ENCODE measurements around the gene BNIPL.
A peak's percentile ranks its signal among the peaks of the same experiment; 100 is the strongest.

Gene BNIPL

DNA sequence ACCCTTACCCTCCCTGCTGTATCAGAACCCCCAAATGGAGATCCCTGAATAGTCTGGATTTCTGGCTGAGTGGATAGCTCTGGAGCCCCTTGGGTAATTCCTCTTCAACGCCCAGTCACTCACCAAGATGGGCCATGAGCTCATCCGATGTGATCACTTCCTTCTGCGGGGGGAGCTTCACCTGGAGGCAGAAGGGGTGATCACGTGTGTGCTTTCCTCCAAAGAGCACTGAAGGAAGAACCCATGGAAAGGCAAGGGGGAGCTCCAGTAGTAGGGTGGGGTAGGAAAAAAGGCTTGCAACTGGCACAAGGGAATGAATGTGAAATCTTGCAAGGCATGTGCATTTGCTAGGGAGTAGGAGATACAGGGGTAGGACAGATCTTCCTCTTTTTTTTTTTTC lies 34.8 kb upstream of the BNIPL start:
- Histone ChIP-seq H3K4me1 (ENCODE audit: insufficient read depth, low read length) (peaks cover 8% of the 10 kb centered on the region), H3K9ac (ENCODE audit: low read depth, low read length) (no peak overlapping the region)

DNA sequence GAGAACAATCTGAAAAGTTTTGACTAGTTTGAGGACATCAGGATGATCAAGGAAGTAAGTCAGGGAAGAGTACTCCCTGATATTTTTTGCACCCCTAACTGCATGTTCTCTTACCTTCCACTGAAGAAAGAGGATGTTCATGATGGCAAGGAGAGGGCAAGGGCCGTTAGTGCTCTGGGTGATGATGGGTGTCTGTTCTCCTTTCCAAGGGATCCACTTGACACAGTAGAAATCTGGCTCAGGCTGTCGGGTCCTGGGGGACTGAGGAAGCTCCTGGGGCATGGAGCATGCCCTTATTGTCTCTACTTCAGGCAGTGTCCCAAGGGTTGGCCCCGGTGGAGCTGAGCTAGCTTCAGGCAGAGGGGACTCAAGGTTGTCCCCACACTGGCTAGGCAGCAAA lies 34.3 kb upstream of the BNIPL start:
- Histone ChIP-seq H3K27me3 (ENCODE audit: insufficient read depth, low read length) (no peaks in the 10 kb centered on the region), H3K4me1 (ENCODE audit: insufficient read depth, low read length) (peaks cover 8% of the 10 kb centered on the region), H3K27ac (ENCODE audit: low read length) (no peak overlapping the region), H3K4me3 (ENCODE audit: low read length) (no peak overlapping the region), H3K9me3 (ENCODE audit: insufficient read depth, low read depth, low read length) (no peaks in the 10 kb centered on the region), H3K36me3 (ENCODE audit: insufficient read depth, low read depth, low read length) (no peaks in the 10 kb centered on the region), H3K9ac (ENCODE audit: low read depth, low read length) (no peak overlapping the region)

More for the DNA sequence above, 34.8 kb upstream of the BNIPL start:
- Histone ChIP-seq H3K27ac (ENCODE audit: low read length) (no peak overlapping the region), H3K36me3 (ENCODE audit: insufficient read depth, low read depth, low read length) (no peaks in the 10 kb centered on the region), H3K9me3 (ENCODE audit: insufficient read depth, low read depth, low read length) (no peaks in the 10 kb centered on the region), H3K4me3 (ENCODE audit: low read length) (no peak overlapping the region), H3K27me3 (ENCODE audit: insufficient read depth, low read length) (no peaks in the 10 kb centered on the region)

DNA sequence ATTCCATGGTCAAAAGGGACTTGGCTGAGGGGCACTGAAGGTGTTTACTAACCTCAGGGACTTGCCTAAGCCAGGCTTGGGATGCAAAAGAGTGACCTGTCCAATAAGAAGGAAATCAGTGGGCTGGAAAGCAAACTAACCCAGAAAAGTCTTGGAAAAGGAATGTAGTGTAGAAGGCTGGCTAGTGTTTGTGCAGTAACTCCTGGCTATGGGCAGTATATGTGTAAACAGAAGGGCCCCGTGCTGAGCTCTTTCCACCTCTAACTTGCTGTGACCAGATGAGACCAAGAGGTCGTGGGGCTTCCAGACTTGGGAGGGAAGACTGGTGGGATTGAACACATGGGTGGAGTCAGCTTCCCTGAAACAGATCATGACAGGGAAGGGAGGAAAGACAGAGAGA lies 33.8 kb upstream of the BNIPL start:
- Histone ChIP-seq H3K9ac (ENCODE audit: low read depth, low read length) (no peak overlapping the region), H3K9me3 (ENCODE audit: insufficient read depth, low read depth, low read length) (no peaks in the 10 kb centered on the region), H3K4me1 (ENCODE audit: insufficient read depth, low read length) (peaks cover 10% of the 10 kb centered on the region), H3K36me3 (ENCODE audit: insufficient read depth, low read depth, low read length) (no peaks in the 10 kb centered on the region), H3K4me3 (ENCODE audit: low read length) (no peak overlapping the region), H3K27me3 (ENCODE audit: insufficient read depth, low read length) (no peaks in the 10 kb centered on the region), H3K27ac (ENCODE audit: low read length) (no peak overlapping the region)

DNA sequence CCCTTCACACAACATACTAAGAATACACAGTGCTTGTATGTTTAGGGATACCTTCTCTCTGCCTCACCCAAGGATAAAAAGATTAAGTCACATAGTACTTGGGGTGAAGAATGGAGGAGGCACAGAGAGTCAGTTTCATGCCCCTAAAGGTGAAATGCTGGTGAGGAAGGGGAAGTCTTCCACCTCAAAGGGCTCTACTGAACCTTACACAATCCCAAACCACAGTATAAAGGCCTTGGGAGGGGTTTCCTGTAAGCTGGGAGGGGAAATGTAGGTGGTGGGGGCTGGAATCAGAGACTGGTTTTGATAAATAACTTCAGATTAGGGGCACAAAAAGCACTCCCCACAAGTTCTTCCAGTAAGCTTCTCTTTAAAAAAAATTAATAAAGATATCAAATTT lies 33.2 kb upstream of the BNIPL start:
- Histone ChIP-seq H3K9ac (ENCODE audit: low read depth, low read length) (no peak overlapping the region), H3K9me3 (ENCODE audit: insufficient read depth, low read depth, low read length) (no peaks in the 10 kb centered on the region), H3K36me3 (ENCODE audit: insufficient read depth, low read depth, low read length) (no peaks in the 10 kb centered on the region), H3K4me3 (ENCODE audit: low read length) (no peak overlapping the region), H3K27ac (ENCODE audit: low read length) (no peak overlapping the region), H3K27me3 (ENCODE audit: insufficient read depth, low read length) (no peaks in the 10 kb centered on the region), H3K4me1 (ENCODE audit: insufficient read depth, low read length) (peaks cover 15% of the 10 kb centered on the region)

DNA sequence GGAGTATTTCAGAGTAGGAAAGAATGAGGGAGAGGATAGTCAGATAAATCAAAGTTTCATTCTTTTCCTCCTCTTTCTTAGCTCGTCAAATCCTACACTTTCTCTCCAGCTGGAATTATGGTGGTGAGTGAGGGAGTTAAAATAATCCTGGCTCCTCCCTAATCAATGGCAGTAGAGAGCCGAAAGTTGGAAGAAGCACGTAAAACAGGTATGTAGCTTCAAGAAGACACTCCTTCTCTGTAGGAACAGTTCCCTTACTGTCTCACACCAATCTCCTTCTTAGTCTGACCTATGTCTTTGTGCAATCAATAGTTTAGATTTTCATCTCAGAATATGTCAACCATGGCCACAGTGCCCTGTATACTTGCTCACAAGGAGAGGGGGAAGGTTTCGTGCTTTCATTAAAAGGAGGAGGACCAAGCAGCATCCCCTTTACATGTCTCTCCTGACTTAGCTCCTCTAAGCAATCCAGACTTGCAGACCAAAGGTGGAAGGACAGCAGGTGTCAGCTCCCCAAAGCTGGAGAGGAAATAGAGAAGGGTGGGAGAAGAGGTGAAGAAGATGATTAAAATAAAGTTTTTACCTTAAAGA lies 30.6 kb upstream of the BNIPL start:
- Histone ChIP-seq H3K9ac (ENCODE audit: low read depth, low read length) (peak overlapping the region; percentile 65; the same call in 1 of the 2 replicates), H3K4me3 (ENCODE audit: low read length) (peak overlapping the region; percentile 61), H3K4me1 (ENCODE audit: insufficient read depth, low read length) (peaks cover 20% of the 10 kb centered on the region), H3K36me3 (ENCODE audit: insufficient read depth, low read depth, low read length) (no peaks in the 10 kb centered on the region), H3K27ac (ENCODE audit: low read length) (no peak overlapping the region), H3K27me3 (ENCODE audit: insufficient read depth, low read length) (no peaks in the 10 kb centered on the region), H3K9me3 (ENCODE audit: insufficient read depth, low read depth, low read length) (no peaks in the 10 kb centered on the region)

DNA sequence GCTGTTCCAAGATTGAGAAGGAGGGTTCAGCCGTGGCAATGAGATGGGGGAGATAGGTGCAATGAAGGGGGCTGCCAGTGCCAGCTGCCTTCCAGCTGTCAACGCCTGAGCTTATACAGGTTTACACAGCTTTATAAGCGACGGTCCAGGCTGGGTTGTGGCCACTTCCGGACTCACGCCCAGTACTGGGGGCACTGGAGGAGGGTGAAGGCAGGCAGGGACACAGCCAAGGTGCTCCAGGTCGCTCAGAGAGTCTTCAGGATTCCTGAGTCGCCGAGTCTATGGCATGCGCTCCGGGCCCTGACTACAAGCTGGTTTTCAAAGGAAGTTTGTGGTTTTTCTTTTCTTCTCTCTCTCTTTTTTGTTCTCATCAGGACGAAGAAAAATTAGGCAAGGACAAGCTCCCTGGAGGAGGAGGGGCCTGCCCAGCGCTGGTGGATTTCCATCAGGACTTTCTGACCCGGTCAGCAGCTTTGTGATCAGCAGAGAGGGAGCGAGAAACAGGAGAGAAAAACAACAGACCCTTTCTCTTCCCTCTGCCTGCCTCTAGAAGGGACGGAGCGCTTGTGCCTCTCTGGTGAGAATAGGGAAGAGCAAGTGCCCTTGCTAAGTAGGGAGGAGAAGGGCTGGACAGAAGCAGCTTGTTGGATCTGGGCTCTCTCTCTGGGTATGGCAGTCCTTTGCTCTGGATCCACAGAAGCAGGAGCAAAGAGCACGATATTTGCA lies 29.9 kb upstream of the BNIPL start, which contains the start of gene MINDY1:
TSS of gene MINDY1 (minus strand) at position 576 of the 726 bp plus-strand sequence. CDS start 4,285 bp downstream, outside the sequence.
- Histone ChIP-seq H3K36me3 (ENCODE audit: insufficient read depth, low read depth, low read length) (no peaks in the 10 kb centered on the region), H3K4me1 (ENCODE audit: insufficient read depth, low read length) (peaks cover 20% of the 10 kb centered on the region), H3K27me3 (ENCODE audit: insufficient read depth, low read length) (no peaks in the 10 kb centered on the region), H3K9ac (ENCODE audit: low read depth, low read length) (peak within 1 kb of the TSS; percentile 65; the same call in 1 of the 2 replicates), H3K27ac (ENCODE audit: low read length) (peak within 1 kb of the TSS; percentile 9), H3K9me3 (ENCODE audit: insufficient read depth, low read depth, low read length) (no peaks in the 10 kb centered on the region), H3K4me3 (ENCODE audit: low read length) (peak within 1 kb of the TSS; percentile 92)

DNA sequence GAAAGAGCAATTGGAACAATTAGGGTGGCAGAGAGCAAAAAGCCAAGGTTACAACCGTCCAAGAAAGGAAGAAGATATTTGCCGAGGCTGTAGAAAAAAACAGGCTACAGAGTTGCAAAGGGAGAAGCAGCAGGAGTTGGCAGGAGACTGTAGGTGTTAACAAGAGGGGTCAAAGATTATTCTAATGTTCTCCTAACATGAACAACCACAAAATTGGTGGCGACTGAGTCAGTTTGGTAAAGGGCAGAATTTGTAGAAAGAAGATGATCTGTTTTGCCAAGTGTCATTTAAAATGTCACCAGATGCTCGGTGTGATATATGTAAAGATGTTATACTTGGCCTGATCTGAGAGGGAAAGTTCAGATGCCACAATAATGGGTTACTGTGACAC lies 28.5 kb upstream of the BNIPL start:
- Histone ChIP-seq H3K4me1 (ENCODE audit: insufficient read depth, low read length) (peaks cover 20% of the 10 kb centered on the region), H3K36me3 (ENCODE audit: insufficient read depth, low read depth, low read length) (no peaks in the 10 kb centered on the region), H3K27ac (ENCODE audit: low read length) (no peak overlapping the region), H3K27me3 (ENCODE audit: insufficient read depth, low read length) (no peaks in the 10 kb centered on the region), H3K4me3 (ENCODE audit: low read length) (peak overlapping the region; percentile 92), H3K9me3 (ENCODE audit: insufficient read depth, low read depth, low read length) (no peaks in the 10 kb centered on the region), H3K9ac (ENCODE audit: low read depth, low read length) (peak overlapping the region; percentile 35; the same call in 1 of the 2 replicates)

DNA sequence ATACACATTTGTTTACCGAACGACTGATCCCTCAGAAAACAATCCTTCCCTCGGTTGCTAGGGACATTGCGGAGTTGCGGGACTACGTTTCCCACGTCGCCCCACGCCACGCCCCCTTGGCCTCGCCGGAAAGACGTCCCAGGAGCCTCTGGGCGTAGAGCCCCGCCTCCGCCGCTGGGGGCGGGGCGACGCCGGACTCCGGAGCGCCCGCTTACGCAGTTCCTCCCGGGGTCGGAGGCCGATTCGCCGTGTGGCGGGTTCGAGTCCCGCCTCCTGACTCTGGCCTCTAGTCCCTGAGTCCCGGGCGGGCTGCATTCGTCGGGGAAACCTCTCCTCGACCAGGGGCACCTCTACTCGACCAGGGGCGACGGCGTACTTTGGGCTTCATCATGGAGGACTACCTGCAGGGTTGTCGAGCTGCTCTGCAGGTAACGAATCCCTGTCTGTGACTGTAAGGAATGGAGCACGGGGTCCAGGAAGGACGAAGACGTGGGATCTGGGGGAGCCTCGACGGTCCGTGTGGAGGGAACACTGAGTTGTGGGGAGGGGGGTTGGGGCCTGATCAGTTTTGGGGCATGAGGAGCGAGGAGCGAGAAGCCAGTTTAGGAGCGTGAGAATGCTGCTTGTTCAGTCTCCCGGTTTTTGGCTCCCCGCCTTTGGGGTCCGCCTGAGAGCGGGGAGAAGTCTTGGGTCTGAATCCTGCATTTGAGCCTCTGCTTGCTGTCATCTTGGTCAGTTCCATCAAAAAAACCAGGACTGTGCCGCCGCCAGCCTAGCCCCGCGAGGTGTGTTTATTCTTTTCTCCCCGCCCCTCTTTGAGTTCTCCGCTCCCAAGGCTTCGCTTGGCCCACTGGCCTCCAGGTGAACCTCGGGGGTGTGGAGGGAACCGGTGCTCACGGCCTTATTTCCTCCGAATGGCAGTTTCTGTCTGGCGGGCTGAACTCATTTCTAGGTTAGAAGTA lies 27.9 kb upstream of the BNIPL start, which contains the start of gene PRUNE1:
TSS of gene PRUNE1 (plus strand) at position 206 of the 962 bp plus-strand sequence. CDS start at position 390, 184 bp downstream.
- Histone ChIP-seq H3K36me3 (ENCODE audit: insufficient read depth, low read depth, low read length) (0 out of 2 replicates have a peak, but pooled peaks cover 4% of the 10 kb centered on the region), H3K27me3 (ENCODE audit: insufficient read depth, low read length) (no peaks in the 10 kb centered on the region), H3K27ac (ENCODE audit: low read length) (no peak within 1 kb of the TSS), H3K9me3 (ENCODE audit: insufficient read depth, low read depth, low read length) (no peaks in the 10 kb centered on the region), H3K4me3 (ENCODE audit: low read length) (peak within 1 kb of the TSS; percentile 92), H3K4me1 (ENCODE audit: insufficient read depth, low read length) (peaks cover 20% of the 10 kb centered on the region), H3K9ac (ENCODE audit: low read depth, low read length) (peak within 1 kb of the TSS; percentile 88)

DNA sequence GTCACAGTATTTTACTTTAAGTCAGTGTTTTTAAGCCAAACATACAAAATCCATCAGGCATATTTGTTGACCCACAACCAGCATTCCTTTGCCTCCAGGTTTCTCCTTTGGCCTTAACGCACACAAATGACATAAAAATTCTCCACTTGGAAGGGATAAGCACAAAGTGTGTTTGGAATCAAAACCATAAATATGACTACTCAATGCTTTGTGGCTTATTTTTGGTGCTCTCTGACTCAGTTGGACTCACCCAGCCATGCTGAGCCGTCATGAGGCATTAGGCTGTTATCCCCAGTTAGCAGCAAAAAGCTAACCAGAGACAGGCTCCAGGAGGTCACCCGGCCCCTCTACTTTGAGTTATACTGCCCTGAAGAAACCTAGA lies 27.2 kb upstream of the BNIPL start:
- H3K27me3 ChIP-seq (ENCODE audit: insufficient read depth, low read length), result no peaks in the 10 kb centered on the region
- H3K36me3 ChIP-seq (ENCODE audit: insufficient read depth, low read depth, low read length), result 0 out of 2 replicates have a peak, but pooled peaks cover 4% of the 10 kb centered on the region
- H3K9ac ChIP-seq (ENCODE audit: low read depth, low read length), result peak overlapping the region; percentile 88
- H3K27ac ChIP-seq (ENCODE audit: low read length), result no peak overlapping the region
- peak overlapping the region; percentile 92 for H3K4me3 ChIP-seq (ENCODE audit: low read length)
- H3K9me3 ChIP-seq (ENCODE audit: insufficient read depth, low read depth, low read length), result no peaks in the 10 kb centered on the region
- peaks cover 20% of the 10 kb centered on the region for H3K4me1 ChIP-seq (ENCODE audit: insufficient read depth, low read length)

DNA sequence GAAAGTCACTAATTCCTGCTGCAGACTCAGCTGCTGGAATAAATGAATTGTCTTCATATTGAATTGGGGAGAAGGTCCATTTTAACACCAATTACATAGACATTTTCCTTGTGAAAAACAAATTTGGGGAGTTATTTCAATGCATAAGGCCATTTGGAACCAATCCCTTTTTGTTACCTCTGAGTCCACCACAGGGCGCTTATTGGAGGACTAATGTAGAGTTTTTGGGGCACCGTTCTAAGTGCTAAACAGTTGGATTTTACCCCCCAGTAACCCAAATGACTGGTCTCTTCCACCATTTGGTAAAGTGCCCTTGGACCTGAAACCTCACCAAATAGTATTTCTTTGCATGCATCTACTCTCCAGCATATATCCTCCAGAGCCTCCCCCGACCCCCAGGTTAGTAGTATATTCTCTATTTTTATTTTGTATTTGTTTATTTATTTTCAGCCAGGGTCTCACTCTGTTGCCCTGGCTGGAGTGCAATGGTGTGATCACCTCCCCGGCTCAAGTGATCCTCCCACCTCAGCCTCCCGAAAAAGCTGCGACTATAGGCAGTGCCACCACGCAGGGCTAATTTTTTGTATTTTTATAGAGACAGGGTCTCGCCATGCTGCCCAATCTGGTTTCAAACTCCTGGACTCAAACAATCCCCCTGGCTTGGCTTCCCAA lies 26.6 kb upstream of the BNIPL start:
- H3K36me3 ChIP-seq (ENCODE audit: insufficient read depth, low read depth, low read length), result 0 out of 2 replicates have a peak, but pooled peaks cover 4% of the 10 kb centered on the region
- H3K27ac ChIP-seq (ENCODE audit: low read length), result no peak overlapping the region
- H3K27me3 ChIP-seq (ENCODE audit: insufficient read depth, low read length), result no peaks in the 10 kb centered on the region
- H3K9me3 ChIP-seq (ENCODE audit: insufficient read depth, low read depth, low read length), result no peaks in the 10 kb centered on the region
- peaks cover 20% of the 10 kb centered on the region for H3K4me1 ChIP-seq (ENCODE audit: insufficient read depth, low read length)
- peak overlapping the region; percentile 88; the same call in 1 of the 2 replicates for H3K9ac ChIP-seq (ENCODE audit: low read depth, low read length)
- H3K4me3 ChIP-seq (ENCODE audit: low read length), result peak overlapping the region; percentile 92; the same call in 1 of the 2 replicates

DNA sequence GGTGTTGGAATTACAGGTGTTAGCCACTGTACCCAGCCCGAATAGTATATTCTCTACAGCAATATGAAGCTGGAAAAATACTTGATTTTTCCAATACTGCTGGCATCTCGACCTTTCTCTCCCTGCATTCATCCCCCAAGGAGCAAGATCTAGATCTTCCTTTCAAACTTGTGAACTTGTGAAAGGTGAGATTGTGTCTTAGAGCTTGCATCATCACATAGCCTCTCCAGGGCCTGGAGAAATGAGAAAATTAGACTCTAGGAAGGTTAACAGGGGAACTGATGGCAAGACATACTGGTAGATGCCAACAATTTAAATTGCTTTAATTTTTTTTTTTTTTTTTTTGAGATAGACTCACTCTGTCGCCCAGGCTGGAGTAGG lies 26.1 kb upstream of the BNIPL start:
- Histone ChIP-seq H3K9ac (ENCODE audit: low read depth, low read length) (no peak overlapping the region), H3K9me3 (ENCODE audit: insufficient read depth, low read depth, low read length) (no peaks in the 10 kb centered on the region), H3K36me3 (ENCODE audit: insufficient read depth, low read depth, low read length) (0 out of 2 replicates have a peak, but pooled peaks cover 4% of the 10 kb centered on the region), H3K4me3 (ENCODE audit: low read length) (no peak overlapping the region), H3K4me1 (ENCODE audit: insufficient read depth, low read length) (peaks cover 20% of the 10 kb centered on the region), H3K27me3 (ENCODE audit: insufficient read depth, low read length) (no peaks in the 10 kb centered on the region), H3K27ac (ENCODE audit: low read length) (no peak overlapping the region)
